IPS DF 6.9 (cell line): ENCODE measurements around the gene EXOC6B.
A peak's percentile ranks its signal among the peaks of the same experiment; 100 is the strongest.

ENCODE experiments used
- DNase-seq: peaks from one replicate; pipeline ENCODE4 v3.0.0-alpha.2; 2013; ENCODE audit warnings: low read depth, low spot score
- H3K27ac ChIP-seq: one replicate; pipeline ENCODE4 v1.5.1; 2013; ENCODE audit warnings: low read length, control low read depth
- H3K27me3 ChIP-seq: 2 replicates; pipeline ENCODE4 v1.6.1; 2013; ENCODE audit warnings: mild to moderate bottlenecking, low read length; ENCODE audit not compliant: control insufficient read depth, insufficient read depth
- H3K36me3 ChIP-seq: 2 replicates; pipeline ENCODE4 v1.6.1; 2013; ENCODE audit warnings: low read length; ENCODE audit not compliant: control insufficient read depth, insufficient read depth
- H3K4me1 ChIP-seq: 2 replicates; pipeline ENCODE4 v1.6.1; 2013; ENCODE audit warnings: low read length; ENCODE audit not compliant: control insufficient read depth, insufficient read depth
- H3K4me3 ChIP-seq: 2 replicates; pipeline ENCODE4 v1.5.1; 2013; ENCODE audit warnings: mild to moderate bottlenecking, low read length
- H3K9me3 ChIP-seq: 2 replicates; pipeline ENCODE4 v1.6.1; 2013; ENCODE audit warnings: low read length, inconsistent platforms; ENCODE audit not compliant: control insufficient read depth, insufficient read depth
- WGBS: extraction: QIAGEN DNeasy Blood & Tissue Kit; methylation state at CpG from one replicate; pipeline ENCODE4 v1.1.7; 2013; ENCODE audit warnings: mixed read lengths, missing lambda C conversion rate; ENCODE audit not compliant: insufficient read length, insufficient coverage; 5-methylcytosine and 5-hydroxymethylcytosine counted together

Gene EXOC6B

DNA sequence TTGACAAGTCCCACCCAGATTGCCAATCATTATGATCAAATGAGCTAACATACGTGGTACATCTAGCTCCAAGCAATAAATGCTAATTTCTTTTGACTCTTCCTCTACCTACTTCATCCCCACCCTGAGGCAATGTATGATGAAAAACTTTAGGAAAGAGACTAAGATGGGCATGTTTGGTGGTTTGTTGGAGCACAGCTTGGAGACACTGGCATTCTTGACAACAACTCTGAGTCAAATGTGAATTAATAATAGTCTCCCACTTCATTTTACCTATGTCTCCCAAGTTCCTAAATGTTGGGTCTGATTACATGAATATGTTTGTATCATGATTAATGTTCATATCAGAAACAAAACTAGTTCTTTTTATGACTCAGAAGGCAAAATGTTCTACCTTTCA is 36.6 kb downstream of the EXOC6B start:
- Histone ChIP-seq H3K4me1 (no peaks in the 10 kb centered on the region), H3K27ac (no peak overlapping the region), H3K27me3 (no peaks in the 10 kb centered on the region), H3K9me3 (no peaks in the 10 kb centered on the region; the same call in 1 of the 2 replicates), H3K36me3 (no peaks in the 10 kb centered on the region), H3K4me3 (no peak overlapping the region)
- no peak for DNase-seq
- WGBS, result no CpG with 5 or more reads among the region's 1 CpG

DNA sequence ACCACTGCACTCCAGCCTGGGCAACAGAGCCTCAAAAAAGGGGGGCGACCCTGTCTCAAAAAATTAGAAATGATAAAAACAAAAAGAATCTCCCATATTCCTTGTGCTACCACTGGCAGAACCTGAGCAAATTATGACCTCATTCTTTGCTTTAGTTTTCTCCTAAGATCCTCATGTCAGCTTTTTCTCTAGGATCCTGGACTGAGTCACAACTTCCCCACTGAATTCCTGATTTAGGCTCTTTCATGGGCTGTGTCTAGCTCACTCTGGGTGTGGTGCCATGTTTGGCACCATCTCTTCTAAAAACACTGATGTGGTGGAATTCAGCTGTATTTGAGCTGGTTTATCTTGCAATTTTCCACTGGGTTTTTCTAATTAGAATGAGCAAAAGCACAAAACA is 37.1 kb downstream of the EXOC6B start:
- H3K4me3 ChIP-seq, result no peak overlapping the region
- H3K9me3 ChIP-seq, result no peaks in the 10 kb centered on the region; the same call in 1 of the 2 replicates
- DNase-seq, result no peak
- no peak overlapping the region for H3K27ac ChIP-seq
- no peaks in the 10 kb centered on the region for H3K4me1 ChIP-seq
- no CpG with 5 or more reads among the region's 1 CpG for WGBS
- no peaks in the 10 kb centered on the region for H3K27me3 ChIP-seq
- H3K36me3 ChIP-seq, result no peaks in the 10 kb centered on the region

DNA sequence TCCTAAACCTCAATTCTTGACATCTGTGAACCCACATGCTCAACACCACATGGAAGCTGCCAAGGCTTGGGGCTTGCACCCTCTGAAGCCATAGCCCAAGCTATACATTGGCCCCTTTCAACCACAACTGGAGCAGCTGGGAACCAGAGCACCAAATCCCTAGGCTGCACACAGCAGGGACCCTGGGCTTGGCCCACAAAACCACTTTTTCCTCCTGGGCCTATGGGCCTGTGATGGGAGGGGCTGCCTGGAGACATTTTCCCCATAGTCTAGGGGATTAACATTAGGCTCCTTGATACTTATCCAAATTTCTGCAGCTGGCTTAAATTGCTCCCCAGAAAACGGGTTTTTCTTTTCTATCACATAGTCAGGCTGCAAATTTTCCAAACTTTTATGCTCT is 40.3 kb downstream of the EXOC6B start:
- no peak for DNase-seq
- WGBS, result no CpG with 5 or more reads among the region's 1 CpG
- Histone ChIP-seq H3K27me3 (no peaks in the 10 kb centered on the region), H3K9me3 (no peaks in the 10 kb centered on the region; the same call in 1 of the 2 replicates), H3K4me1 (no peaks in the 10 kb centered on the region), H3K27ac (no peak overlapping the region), H3K4me3 (no peak overlapping the region), H3K36me3 (no peaks in the 10 kb centered on the region)

DNA sequence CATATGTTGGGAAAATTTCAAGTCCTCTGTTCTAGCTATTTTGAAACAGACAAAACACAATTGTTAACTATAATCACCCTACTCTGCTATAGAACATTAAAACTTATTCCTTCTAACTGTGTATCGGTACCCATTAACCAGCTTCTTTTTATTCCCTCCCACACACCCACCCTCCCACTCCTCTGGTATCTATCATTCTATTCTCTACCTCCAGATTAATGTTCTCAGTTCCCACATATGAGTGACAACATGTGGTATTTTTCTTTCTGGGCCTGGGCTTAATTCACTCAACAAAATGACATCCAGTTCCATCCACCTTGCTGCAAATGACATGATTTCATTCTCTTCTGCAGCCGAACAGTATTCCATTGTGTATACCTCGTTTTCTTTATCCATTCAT is 43.3 kb downstream of the EXOC6B start:
- Histone ChIP-seq H3K27ac (no peak overlapping the region), H3K4me3 (no peak overlapping the region), H3K27me3 (no peaks in the 10 kb centered on the region), H3K36me3 (no peaks in the 10 kb centered on the region), H3K4me1 (no peaks in the 10 kb centered on the region), H3K9me3 (no peaks in the 10 kb centered on the region; the same call in 1 of the 2 replicates)
- no peak for DNase-seq
- WGBS, result no CpG with 5 or more reads among the region's 3 CpGs

DNA sequence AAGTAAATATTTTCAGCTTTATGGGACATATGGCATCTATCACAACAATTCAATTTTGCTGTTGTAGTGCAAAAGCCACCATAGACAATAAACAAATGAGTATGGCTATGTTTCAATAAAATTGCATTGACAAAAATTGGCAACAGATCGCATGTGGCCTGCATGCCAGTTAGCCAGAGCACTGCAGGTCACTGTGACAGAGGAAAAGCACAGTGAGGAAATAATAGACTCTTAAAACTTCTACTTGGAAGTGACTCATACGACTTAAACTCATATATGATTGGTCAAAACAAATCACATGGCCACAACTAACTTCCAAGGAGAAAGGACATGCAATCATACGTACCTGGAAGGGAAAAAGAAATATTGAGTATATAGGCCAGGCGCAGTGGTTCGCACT is 44.4 kb downstream of the EXOC6B start:
- Histone ChIP-seq H3K9me3 (no peaks in the 10 kb centered on the region; the same call in 1 of the 2 replicates), H3K27me3 (no peaks in the 10 kb centered on the region), H3K4me1 (no peaks in the 10 kb centered on the region), H3K4me3 (no peak overlapping the region), H3K27ac (no peak overlapping the region), H3K36me3 (no peaks in the 10 kb centered on the region)
- no CpG with 5 or more reads among the region's 5 CpGs for WGBS
- no peak for DNase-seq

DNA sequence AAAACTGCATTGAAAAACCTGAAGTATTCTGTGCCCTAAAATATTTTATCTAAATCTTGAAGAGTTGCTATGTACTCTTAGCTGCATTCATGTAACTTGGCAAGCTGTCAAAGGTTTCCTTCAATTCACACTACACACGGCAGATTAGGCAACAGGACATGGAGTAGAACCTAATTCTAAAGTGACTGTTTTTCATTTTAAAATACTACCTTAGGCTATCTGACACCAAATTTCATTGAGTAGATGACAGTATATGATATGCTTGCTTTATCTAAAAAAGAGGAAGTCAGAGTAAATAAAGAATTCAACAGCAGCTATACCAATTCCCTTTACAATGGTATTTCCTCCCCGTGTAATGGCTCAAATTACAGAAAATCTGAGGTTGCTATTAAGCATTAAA is 45.4 kb downstream of the EXOC6B start:
- no peaks in the 10 kb centered on the region; the same call in 1 of the 2 replicates for H3K9me3 ChIP-seq
- no peak overlapping the region for H3K27ac ChIP-seq
- H3K4me3 ChIP-seq, result no peak overlapping the region
- no CpG with 5 or more reads among the region's 2 CpGs for WGBS
- H3K27me3 ChIP-seq, result no peaks in the 10 kb centered on the region
- no peaks in the 10 kb centered on the region for H3K36me3 ChIP-seq
- no peaks in the 10 kb centered on the region for H3K4me1 ChIP-seq
- DNase-seq, result no peak

DNA sequence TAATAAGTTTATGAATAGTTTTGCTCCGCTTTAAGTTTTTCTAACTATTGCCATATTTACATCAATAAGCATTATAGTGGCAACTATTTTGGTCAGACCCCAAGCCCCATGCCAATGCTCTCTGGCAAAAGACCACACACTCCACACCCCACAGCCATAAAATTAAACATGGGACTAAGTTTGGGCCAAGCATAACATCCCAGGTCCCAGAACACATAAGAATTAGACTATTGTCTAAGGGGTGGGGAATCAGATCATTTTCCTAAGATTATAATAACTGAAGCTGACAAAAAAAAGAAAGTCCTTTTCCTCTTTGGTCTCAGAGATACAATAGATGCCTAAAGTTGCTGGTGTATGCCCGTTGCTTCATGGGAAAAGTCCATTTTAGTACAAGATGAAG is 46.3 kb downstream of the EXOC6B start:
- Histone ChIP-seq H3K36me3 (no peaks in the 10 kb centered on the region), H3K27me3 (no peaks in the 10 kb centered on the region), H3K4me3 (no peak overlapping the region), H3K9me3 (no peaks in the 10 kb centered on the region), H3K27ac (no peak overlapping the region), H3K4me1 (no peaks in the 10 kb centered on the region)
- no CpG with 5 or more reads among the region's 2 CpGs for WGBS
- DNase-seq, result no peak

DNA sequence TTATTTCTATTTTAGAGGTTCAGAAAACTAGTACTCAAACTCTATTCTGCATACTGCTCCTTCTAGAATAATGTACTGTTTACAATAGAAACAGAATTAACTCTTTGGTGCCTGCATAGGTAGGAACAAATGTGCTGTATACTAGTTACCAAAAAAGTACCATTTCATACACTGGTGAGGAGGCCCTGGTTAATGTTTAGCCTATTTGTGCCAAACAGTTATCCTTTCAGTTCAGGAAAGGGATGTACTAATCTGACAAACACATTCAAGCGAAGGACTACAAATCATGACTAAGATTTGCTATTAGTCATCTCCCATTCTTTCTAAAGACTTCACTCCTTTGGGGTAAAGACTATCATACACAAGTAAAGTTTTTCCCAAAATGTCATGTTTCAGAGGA is 47.4 kb downstream of the EXOC6B start:
- Histone ChIP-seq H3K27ac (no peak overlapping the region), H3K9me3 (no peaks in the 10 kb centered on the region), H3K4me3 (no peak overlapping the region), H3K4me1 (no peaks in the 10 kb centered on the region), H3K36me3 (no peaks in the 10 kb centered on the region), H3K27me3 (no peaks in the 10 kb centered on the region)
- no CpG with 5 or more reads among the region's 1 CpG for WGBS
- no peak for DNase-seq

DNA sequence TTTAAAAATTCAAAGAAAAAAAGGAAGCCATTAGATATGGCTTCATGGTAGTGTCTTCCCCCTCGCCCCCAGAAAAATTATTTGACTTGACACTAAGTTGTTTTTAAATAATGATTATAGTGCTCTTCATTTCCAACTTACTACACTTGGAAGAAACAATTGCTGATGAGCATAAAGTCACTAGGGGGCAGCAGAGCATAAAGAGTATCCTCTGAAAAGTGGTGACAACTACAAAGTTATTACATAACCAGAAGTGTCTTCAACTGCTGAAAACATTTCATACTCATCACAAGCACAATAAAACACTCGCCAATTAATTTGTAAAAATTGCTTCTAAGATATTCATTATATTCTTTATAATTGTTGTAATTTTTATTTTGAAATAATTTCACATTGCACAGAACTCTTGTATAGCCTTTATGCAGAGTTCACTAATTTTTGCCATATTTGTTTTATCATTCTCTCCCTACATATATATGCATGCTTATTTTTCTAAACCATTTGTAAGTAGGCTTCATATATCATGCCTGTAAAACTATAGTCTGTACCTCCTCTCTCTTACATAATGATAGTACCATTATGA is 54.9 kb downstream of the EXOC6B start:
- Histone ChIP-seq H3K36me3 (no peaks in the 10 kb centered on the region), H3K4me1 (no peaks in the 10 kb centered on the region), H3K27ac (no peak overlapping the region), H3K4me3 (no peak overlapping the region), H3K9me3 (no peaks in the 10 kb centered on the region), H3K27me3 (no peaks in the 10 kb centered on the region)
- peak; percentile 25 for DNase-seq
- no CpG with 5 or more reads among the region's 2 CpGs for WGBS

DNA sequence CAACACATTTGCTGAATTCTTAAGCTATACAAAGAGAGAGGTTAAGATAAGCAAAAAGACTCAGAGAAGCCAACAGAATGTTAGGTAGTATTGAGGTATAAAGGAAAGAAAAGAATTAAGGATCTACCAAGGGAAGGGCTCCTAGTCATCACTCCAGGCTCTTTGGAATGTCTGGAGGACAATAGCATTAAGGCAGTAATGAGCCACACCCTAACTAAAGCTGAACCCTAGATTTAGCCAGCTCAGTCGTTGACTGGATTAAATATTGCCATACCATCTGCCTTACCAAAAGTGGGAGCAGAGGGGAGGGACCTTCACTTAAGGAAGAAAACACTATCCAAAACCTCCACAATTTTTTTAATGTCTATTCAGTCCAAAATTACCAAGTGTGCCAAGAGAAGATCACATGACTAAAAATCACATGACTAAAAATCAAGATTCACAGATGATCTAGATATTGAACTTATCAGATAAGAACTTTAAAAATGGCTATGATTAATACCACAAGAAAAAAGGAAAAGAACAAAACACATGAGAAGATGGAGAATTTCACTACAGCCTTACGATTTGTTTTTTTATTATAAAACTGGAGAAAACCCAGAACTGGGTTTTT is 59.7 kb downstream of the EXOC6B start:
- no CpG with 5 or more reads among the region's 2 CpGs for WGBS
- H3K4me1 ChIP-seq, result no peaks in the 10 kb centered on the region

DNA sequence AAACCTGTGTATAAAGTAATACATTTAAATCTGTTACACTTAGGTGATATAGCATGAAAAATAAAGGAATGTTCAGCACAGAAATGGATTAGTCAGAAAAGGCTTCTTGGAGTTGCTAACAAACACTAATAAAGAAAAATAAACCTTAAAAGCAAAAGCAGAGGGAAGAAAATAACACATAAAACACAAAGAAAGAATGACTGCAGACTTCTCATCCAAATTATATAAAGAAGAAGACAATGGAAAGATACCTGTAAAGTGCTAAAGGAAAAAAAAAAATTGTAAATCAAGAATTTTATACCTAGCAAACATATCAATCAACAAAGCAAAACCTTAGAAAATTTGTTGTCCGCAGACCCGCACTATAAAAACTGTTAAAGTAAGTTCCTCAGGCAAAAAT is 63.6 kb downstream of the EXOC6B start:
- Histone ChIP-seq H3K27me3 (no peaks in the 10 kb centered on the region), H3K36me3 (no peaks in the 10 kb centered on the region), H3K9me3 (no peaks in the 10 kb centered on the region; the same call in 1 of the 2 replicates), H3K27ac (no peak overlapping the region), H3K4me3 (no peak overlapping the region), H3K4me1 (no peaks in the 10 kb centered on the region)
- WGBS, result no CpG with 5 or more reads among the region's 2 CpGs
- no peak for DNase-seq

More for the DNA sequence above, 59.7 kb downstream of the EXOC6B start:
- DNase-seq, result no peak
- Histone ChIP-seq H3K9me3 (no peaks in the 10 kb centered on the region; the same call in 1 of the 2 replicates), H3K27ac (no peak overlapping the region), H3K36me3 (no peaks in the 10 kb centered on the region), H3K27me3 (no peaks in the 10 kb centered on the region), H3K4me3 (no peak overlapping the region)
